ES-I3 (cell line): Measurements from ENCODE around the gene JOSD2.
A peak's percentile ranks its signal among the peaks of the same experiment; 100 is the strongest.

Experiments used
- H3K36me3 ChIP-seq: 2 replicates; pipeline ENCODE4 v1.6.1; 2013; ENCODE audit warnings: mild to moderate bottlenecking, low read length, control low read depth, moderate library complexity; ENCODE audit not compliant: insufficient read depth
- H3K4me1 ChIP-seq: 2 replicates; pipeline ENCODE4 v1.6.1; 2013; ENCODE audit warnings: mild to moderate bottlenecking, control low read depth, low read length; ENCODE audit not compliant: insufficient read depth
- H3K9ac ChIP-seq: 2 replicates; pipeline ENCODE4 v1.6.1; 2013; ENCODE audit warnings: low read depth, mild to moderate bottlenecking, low read length, moderate library complexity
- H3K9me3 ChIP-seq: 2 replicates; pipeline ENCODE4 v1.6.1; 2013; ENCODE audit warnings: mild to moderate bottlenecking, low read length, moderate library complexity; ENCODE audit not compliant: control insufficient read depth, insufficient read depth

Gene JOSD2

GRCh38 chr19:50551034-50551714 is 40.2 kb upstream of the JOSD2 start:
- Histone ChIP-seq H3K9me3 (no peaks in the 10 kb centered on the region), H3K4me1 (peaks cover 9% of the 10 kb centered on the region; the same call in 1 of the 2 replicates), H3K9ac (peak overlapping the region; percentile 65), H3K36me3 (no peaks in the 10 kb centered on the region)

- no peaks in the 10 kb centered on the region for H3K36me3 ChIP-seq
- peak overlapping the region; percentile 65; the same call in 1 of the 2 replicates for H3K9ac ChIP-seq
- peaks cover 9% of the 10 kb centered on the region; the same call in 1 of the 2 replicates for H3K4me1 ChIP-seq
- no peaks in the 10 kb centered on the region for H3K9me3 ChIP-seq
Observed at GRCh38 chr19:50550594-50550966, 39.6 kb upstream of the JOSD2 start.

DNA sequence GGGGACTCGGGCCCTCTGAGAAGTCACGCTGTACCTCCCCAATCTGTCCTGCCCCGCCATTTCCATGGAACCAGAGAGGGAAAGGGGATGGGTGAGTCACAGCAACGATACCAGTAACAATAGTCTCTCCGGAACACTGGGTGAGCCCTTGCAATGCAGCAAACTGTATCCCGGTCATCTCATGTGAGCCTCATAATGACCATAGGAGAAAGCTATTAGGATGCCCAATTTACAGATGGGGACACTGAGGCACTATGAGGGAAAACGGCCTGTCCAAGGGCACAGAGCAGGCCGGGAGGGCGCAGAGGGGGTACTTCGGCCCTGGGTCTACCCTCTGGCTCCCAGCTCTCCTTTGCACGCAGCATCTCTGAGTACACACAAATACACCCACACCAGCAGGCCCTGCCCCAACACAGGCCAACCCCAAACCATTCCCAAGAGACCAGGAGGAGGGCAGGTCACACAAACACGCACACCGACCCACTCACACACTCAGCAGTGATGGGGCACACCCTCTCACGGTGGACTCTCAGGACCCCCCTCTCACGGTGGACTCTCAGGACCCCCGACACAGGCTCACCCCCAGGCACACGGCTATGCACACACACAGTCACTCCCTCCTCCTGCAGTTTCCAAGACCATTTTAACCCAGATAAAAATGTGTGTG is 39.1 kb upstream of the JOSD2 start:
- peaks cover 9% of the 10 kb centered on the region; the same call in 1 of the 2 replicates for H3K4me1 ChIP-seq
- H3K9ac ChIP-seq, result peak overlapping the region; percentile 65; the same call in 1 of the 2 replicates
- no peaks in the 10 kb centered on the region for H3K9me3 ChIP-seq

GRCh38 chr19:50549059-50549926 is 38.3 kb upstream of the JOSD2 start:
- H3K4me1 ChIP-seq, result peaks cover 9% of the 10 kb centered on the region; the same call in 1 of the 2 replicates
- H3K9ac ChIP-seq, result no peak overlapping the region

More for the DNA sequence above, 39.1 kb upstream of the JOSD2 start:
- no peaks in the 10 kb centered on the region for H3K36me3 ChIP-seq

DNA sequence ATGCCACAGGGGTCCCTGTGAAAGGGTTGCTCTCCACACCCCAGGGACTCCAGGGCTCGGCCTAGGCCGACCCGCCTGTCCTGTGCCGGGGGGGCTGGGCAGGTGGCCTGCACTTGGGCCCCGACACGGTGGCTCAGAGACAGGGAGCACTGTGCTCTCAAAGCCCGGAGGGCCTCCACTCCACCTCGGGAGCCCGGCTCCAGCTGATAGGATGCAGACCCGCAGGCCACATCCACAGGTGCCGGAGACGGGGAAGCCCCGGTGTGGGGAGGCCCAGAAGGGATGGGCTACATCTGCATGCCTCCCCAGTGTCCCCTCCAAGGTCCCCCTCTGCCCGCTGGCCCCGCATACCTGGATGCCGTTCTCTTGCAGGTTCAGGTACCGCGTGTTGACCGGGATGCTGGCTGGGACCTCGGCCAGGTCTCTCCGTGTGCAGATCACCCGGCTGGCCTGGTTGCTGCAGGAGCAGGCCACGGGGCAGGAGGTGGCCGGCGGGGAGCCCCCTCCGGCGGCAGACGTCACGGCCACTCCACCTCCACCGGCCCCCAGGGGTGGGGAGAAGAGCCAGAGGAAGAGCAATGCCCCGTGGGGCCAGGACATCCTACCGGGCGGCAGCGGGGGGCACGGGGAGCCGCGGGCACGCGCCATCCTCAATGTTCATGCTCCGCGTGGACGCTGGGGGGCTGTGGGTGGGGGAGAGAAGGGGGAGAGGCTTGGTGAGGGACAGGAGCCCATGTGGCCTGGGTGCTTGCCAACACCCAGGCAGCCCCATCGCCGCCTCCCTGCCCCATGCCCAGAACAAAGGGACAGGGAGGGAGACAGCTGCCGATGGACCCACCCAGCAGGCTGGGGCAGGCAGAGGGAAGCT is 37.4 kb upstream of the JOSD2 start:
- H3K9ac ChIP-seq, result no peak overlapping the region

More at GRCh38 chr19:50549059-50549926, 38.3 kb upstream of the JOSD2 start:
- Histone ChIP-seq H3K9me3 (no peaks in the 10 kb centered on the region), H3K36me3 (no peaks in the 10 kb centered on the region)

GRCh38 chr19:50547385-50548190 is 36.6 kb upstream of the JOSD2 start:
- Histone ChIP-seq H3K9me3 (no peaks in the 10 kb centered on the region), H3K36me3 (no peaks in the 10 kb centered on the region), H3K9ac (no peak overlapping the region), H3K4me1 (peaks cover 9% of the 10 kb centered on the region; the same call in 1 of the 2 replicates)

More for the DNA sequence above, 37.4 kb upstream of the JOSD2 start:
- Histone ChIP-seq H3K4me1 (peaks cover 9% of the 10 kb centered on the region; the same call in 1 of the 2 replicates), H3K36me3 (no peaks in the 10 kb centered on the region), H3K9me3 (no peaks in the 10 kb centered on the region)

GRCh38 chr19:50546527-50547221 is 35.7 kb upstream of the JOSD2 start:
- peaks cover 12% of the 10 kb centered on the region; the same call in 1 of the 2 replicates for H3K4me1 ChIP-seq
- H3K36me3 ChIP-seq, result no peaks in the 10 kb centered on the region
- H3K9ac ChIP-seq, result no peak overlapping the region
- no peaks in the 10 kb centered on the region for H3K9me3 ChIP-seq

GRCh38 chr19:50542943-50543342 is 32.0 kb upstream of the JOSD2 start:
- Histone ChIP-seq H3K9me3 (no peaks in the 10 kb centered on the region), H3K9ac (no peak overlapping the region), H3K36me3 (no peaks in the 10 kb centered on the region), H3K4me1 (peaks cover 3% of the 10 kb centered on the region; the same call in 1 of the 2 replicates)

DNA sequence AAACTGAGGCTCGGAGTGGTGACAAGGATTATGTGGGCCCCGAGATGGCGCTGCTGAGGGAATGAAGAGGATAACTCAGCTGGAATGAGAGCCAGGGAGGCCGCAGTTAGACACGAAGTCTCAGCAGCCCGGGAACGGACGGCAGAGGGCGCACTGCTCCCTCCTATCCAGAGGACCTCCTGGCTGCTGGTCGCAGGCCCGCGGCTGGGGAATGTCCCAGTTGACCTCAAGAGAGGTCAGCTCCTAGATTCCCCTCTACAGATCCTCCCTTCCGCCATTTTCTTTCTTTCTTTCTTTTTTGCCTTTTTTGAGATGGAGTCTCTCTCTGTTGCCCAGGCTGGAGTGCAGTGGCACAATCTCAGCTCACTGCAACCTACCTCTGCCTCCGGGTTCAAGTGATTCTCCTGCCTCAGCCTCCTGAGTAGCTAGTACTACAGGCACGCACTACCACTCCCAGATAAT is 26.8 kb upstream of the JOSD2 start:
- peaks cover 3% of the 10 kb centered on the region; the same call in 1 of the 2 replicates for H3K4me1 ChIP-seq
- H3K36me3 ChIP-seq, result no peaks in the 10 kb centered on the region
- no peak overlapping the region for H3K9ac ChIP-seq
- no peaks in the 10 kb centered on the region for H3K9me3 ChIP-seq

GRCh38 chr19:50537306-50537685 is 26.3 kb upstream of the JOSD2 start:
- Histone ChIP-seq H3K9me3 (no peaks in the 10 kb centered on the region), H3K9ac (no peak overlapping the region), H3K4me1 (peaks cover 3% of the 10 kb centered on the region; the same call in 1 of the 2 replicates), H3K36me3 (no peaks in the 10 kb centered on the region)

DNA sequence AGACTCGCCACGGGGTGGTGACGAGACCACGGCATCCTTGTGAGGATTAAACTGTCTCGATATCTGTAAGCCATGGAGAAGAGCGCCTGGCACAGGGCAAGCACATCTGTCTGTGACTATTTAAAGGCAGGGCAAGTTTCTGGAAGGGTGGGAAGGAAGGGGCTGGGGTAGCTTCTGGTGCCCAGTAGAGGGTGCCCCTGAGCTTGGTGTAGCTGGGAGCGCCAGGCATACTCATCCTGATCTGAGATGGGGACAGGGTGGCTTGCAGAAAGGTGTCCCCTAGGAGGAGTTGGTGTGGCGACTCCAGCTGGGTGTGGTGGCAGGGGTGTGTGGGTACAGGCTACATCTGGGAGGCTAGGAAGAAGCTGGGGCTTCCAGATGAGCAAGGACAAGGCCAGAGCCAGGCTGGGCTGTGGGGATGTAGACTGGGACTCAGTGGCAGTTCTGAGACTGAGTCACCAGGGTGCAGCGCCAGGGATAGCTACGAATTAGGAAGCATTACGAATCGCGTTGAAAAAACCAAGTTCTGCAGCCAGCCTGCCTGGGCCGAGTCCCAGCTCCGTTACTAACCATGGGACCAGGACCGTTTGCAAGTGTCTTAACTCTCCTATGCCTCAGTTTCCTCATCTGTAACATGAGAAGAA is 25.8 kb upstream of the JOSD2 start:
- no peak overlapping the region for H3K9ac ChIP-seq
- H3K4me1 ChIP-seq, result peaks cover under 1% of the 10 kb centered on the region; the same call in 1 of the 2 replicates
- H3K9me3 ChIP-seq, result no peaks in the 10 kb centered on the region
- H3K36me3 ChIP-seq, result no peaks in the 10 kb centered on the region

- no peaks in the 10 kb centered on the region for H3K36me3 ChIP-seq
- H3K4me1 ChIP-seq, result peaks cover 8% of the 10 kb centered on the region; the same call in 1 of the 2 replicates
- H3K9me3 ChIP-seq, result no peaks in the 10 kb centered on the region
- no peak overlapping the region for H3K9ac ChIP-seq
Observed at GRCh38 chr19:50535672-50536187, 24.7 kb upstream of the JOSD2 start.
